A549 (cell line): ENCODE data around the gene KCNJ6.

ENCODE experiments used
- CHD2 ChIP-seq: fragments of 150-350 bp; IDR thresholded peaks from 2 replicates; pipeline ENCODE4 v1.6.1; 2014; ENCODE audit warnings: low read length; ENCODE audit not compliant: partially characterized antibody
- CTCF ChIP-seq: fragments of >200 bp; sonication (Bioruptor Twin); formaldehyde crosslinking; IDR thresholded peaks from 3 replicates; pipeline ENCODE4 v1.5.1; 2016
- EP300 ChIP-seq, 2 experiments: fragments of >200 bp; sonication (Bioruptor Twin); formaldehyde crosslinking; IDR thresholded peaks; 2 replicates in 1 of 2; 3 replicates in 1 of 2; pipeline ENCODE4 v1.6.1; 2016 to 2017
- ESRRA ChIP-seq: fragments of 150-350 bp; IDR thresholded peaks from 2 replicates; pipeline ENCODE4 v1.6.1; 2014; ENCODE audit warnings: mild to moderate bottlenecking, low read length, borderline replicate concordance
- KDM5A ChIP-seq: fragments of 200-600 bp; sonication (generic); IDR thresholded peaks from 2 replicates; pipeline ENCODE4 v1.6.1; 2016; ENCODE audit warnings: antibody characterized with exemption, mild to moderate bottlenecking
- MYC ChIP-seq: IDR thresholded peaks from 2 replicates; pipeline ENCODE4 v1.6.1; 2012; ENCODE audit warnings: mild to moderate bottlenecking, inconsistent platforms, low read length, improper control_type of control experiment, borderline replicate concordance
- PBX3 ChIP-seq: IDR thresholded peaks from 2 replicates; pipeline ENCODE4 v1.6.1; 2012
- POLR2A ChIP-seq: IDR thresholded peaks from 2 replicates; pipeline ENCODE4 v1.6.1; 2012; ENCODE audit warnings: mild to moderate bottlenecking, low read length
- ZNF302 ChIP-seq: fragments of 250-450 bp; sonication (Bioruptor Pico); IDR thresholded peaks from 2 replicates; pipeline ENCODE4 v1.9.0; 2021; ENCODE audit warnings: inconsistent platforms, mild to moderate bottlenecking, moderate library complexity

GRCh38 chr21:37891972-37892371, 24.3 kb downstream of the KCNJ6 start:
- TF ChIP-seq MYC (no peak), ESRRA (no peak), ZNF302 (no peak), EP300 (IDR thresholded peaks at IDR 0.05) (no peak), POLR2A (no peak), CTCF (no peak), CHD2 (no peak), PBX3 (no peak), KDM5A (no peak)
